ENCODE measurements around the gene KIF16B. TPM values are rescaled to one million over a fixed set of nuclear protein-coding genes. Genes with fewer than 3 reads are reported as not detected.

The KIF16B gene
- total RNA-seq, 1 experiment from 2014 or later = 4.6 TPM

GRCh38 chr20:16493486-16493885 is 79.8 kb downstream of the KIF16B start:
- intact Hi-C loops (cut with micrococcal nuclease; ENCODE audit: unreplicated experiment) = no loop called here
- ChIA-PET POLR2A (ENCODE audit: low non-redundant PET) (no interaction called here), CTCF (no interaction called here)
- no peaks in the 10 kb centered on the region for H3K36me3 ChIP-seq (ENCODE audit: insufficient read depth, low read length, poor library complexity, severe bottlenecking)
- H3K27ac ChIP-seq (ENCODE audit: low read depth, low read length, poor library complexity, severe bottlenecking) = no peak overlapping the region
- H3K27me3 ChIP-seq (replicated peaks; ENCODE audit: insufficient read depth, low read depth, low read length, poor library complexity) = no peaks in the 10 kb centered on the region
- BruUV-seq (replicated peaks) = no TSS peak
- H3K4me1 ChIP-seq (ENCODE audit: insufficient read depth, low read length, poor library complexity, severe bottlenecking) = no peaks in the 10 kb centered on the region
- no peaks in the 10 kb centered on the region for H3K9me3 ChIP-seq (ENCODE audit: low read depth, low read length, poor library complexity, severe bottlenecking)
- no peak for DNase-seq (ENCODE audit: low spot score)
- TF ChIP-seq CTCF (conservative IDR thresholded peaks at IDR 0.05; ENCODE audit: low read depth, low read length) (no peak), EZH2 (IDR thresholded peaks at IDR 0.05; ENCODE audit: borderline replicate concordance, low read depth, low read length, poor library complexity, severe bottlenecking) (no peak)
- H3K4me3 ChIP-seq (ENCODE audit: low read depth, low read length, poor library complexity, severe bottlenecking) = no peak overlapping the region

- no peak overlapping the region for H3K27ac ChIP-seq (ENCODE audit: low read depth, low read length, poor library complexity, severe bottlenecking)
- BruUV-seq (replicated peaks) = no TSS peak
- no peak for TF ChIP-seq EZH2 (IDR thresholded peaks at IDR 0.05; ENCODE audit: borderline replicate concordance, low read depth, low read length, poor library complexity, severe bottlenecking)
- TF ChIP-seq CTCF (conservative IDR thresholded peaks at IDR 0.05; ENCODE audit: low read depth, low read length) = no peak
- CTCF ChIA-PET = no interaction called here
- H3K4me1 ChIP-seq (ENCODE audit: insufficient read depth, low read length, poor library complexity, severe bottlenecking) = no peaks in the 10 kb centered on the region
- intact Hi-C loops (cut with micrococcal nuclease; ENCODE audit: unreplicated experiment) = no loop called here
- POLR2A ChIA-PET (ENCODE audit: low non-redundant PET) = no interaction called here
- no peak for DNase-seq (ENCODE audit: low spot score)
- no peak overlapping the region for H3K4me3 ChIP-seq (ENCODE audit: low read depth, low read length, poor library complexity, severe bottlenecking)
- no peaks in the 10 kb centered on the region for H3K9me3 ChIP-seq (ENCODE audit: low read depth, low read length, poor library complexity, severe bottlenecking)
- H3K36me3 ChIP-seq (ENCODE audit: insufficient read depth, low read length, poor library complexity, severe bottlenecking) = no peaks in the 10 kb centered on the region
- H3K27me3 ChIP-seq (replicated peaks; ENCODE audit: insufficient read depth, low read depth, low read length, poor library complexity) = no peaks in the 10 kb centered on the region
Measured at GRCh38 chr20:16491294-16491905, 81.8 kb downstream of the KIF16B start.

GRCh38 chr20:16490696-16491095 is 82.6 kb downstream of the KIF16B start:
- Histone ChIP-seq H3K9me3 (ENCODE audit: low read depth, low read length, poor library complexity, severe bottlenecking) (no peaks in the 10 kb centered on the region), H3K27ac (ENCODE audit: low read depth, low read length, poor library complexity, severe bottlenecking) (no peak overlapping the region), H3K27me3 (replicated peaks; ENCODE audit: insufficient read depth, low read depth, low read length, poor library complexity) (no peaks in the 10 kb centered on the region), H3K4me1 (ENCODE audit: insufficient read depth, low read length, poor library complexity, severe bottlenecking) (no peaks in the 10 kb centered on the region), H3K36me3 (ENCODE audit: insufficient read depth, low read length, poor library complexity, severe bottlenecking) (no peaks in the 10 kb centered on the region), H3K4me3 (ENCODE audit: low read depth, low read length, poor library complexity, severe bottlenecking) (no peak overlapping the region)
- CTCF ChIA-PET = no interaction called here
- DNase-seq (ENCODE audit: low spot score) = no peak
- no peak for TF ChIP-seq CTCF (conservative IDR thresholded peaks at IDR 0.05; ENCODE audit: low read depth, low read length)
- no peak for TF ChIP-seq EZH2 (IDR thresholded peaks at IDR 0.05; ENCODE audit: borderline replicate concordance, low read depth, low read length, poor library complexity, severe bottlenecking)
- POLR2A ChIA-PET (ENCODE audit: low non-redundant PET) = no interaction called here
- BruUV-seq (replicated peaks) = no TSS peak
- intact Hi-C loops (cut with micrococcal nuclease; ENCODE audit: unreplicated experiment) = no loop called here
